Activated CD4-positive, CD25-positive, alpha-beta regulatory T cell treated with anti-CD3 and anti-CD28 coated beads, Interleukin-2, amount 50 U/mL, for 72 hours (primary cell): ENCODE data around the gene ABCC5.
"Not testable (repeated sequence)": the region's sequence is repeated elsewhere in the genome, so short reads cannot be mapped to it uniquely, and the experiment has no call there.

ENCODE experiments used
- DNase-seq: peaks from one replicate; pipeline ENCODE4 v3.0.0; 2021

Gene ABCC5

GRCh38 chr3:184015381-184016019, 2.2 kb downstream of the ABCC5 start:
- no peak for DNase-seq

GRCh38 chr3:184011937-184012889, 5.5 kb downstream of the ABCC5 start:
- DNase-seq = no peak

- DNase-seq = no peak
Measured at GRCh38 chr3:184011230-184011876, 6.3 kb downstream of the ABCC5 start.

- no peak for DNase-seq
Measured at GRCh38 chr3:184008161-184008560, 9.5 kb downstream of the ABCC5 start.

GRCh38 chr3:184007143-184007813, 10.4 kb downstream of the ABCC5 start:
- DNase-seq = not testable (repeated sequence)

- no peak for DNase-seq
Measured at GRCh38 chr3:184005941-184006507, 11.7 kb downstream of the ABCC5 start.

- DNase-seq = no peak
Measured at GRCh38 chr3:184004476-184004875, 13.2 kb downstream of the ABCC5 start.

GRCh38 chr3:184003187-184003967, 14.3 kb downstream of the ABCC5 start:
- DNase-seq = no peak

GRCh38 chr3:184002469-184002868, 15.2 kb downstream of the ABCC5 start:
- DNase-seq = no peak

- DNase-seq = no peak
Measured at GRCh38 chr3:184001761-184002160, 15.9 kb downstream of the ABCC5 start.

- no peak for DNase-seq
Measured at GRCh38 chr3:183991403-183991802, 26.3 kb downstream of the ABCC5 start.

GRCh38 chr3:183988216-183988790, 29.4 kb downstream of the ABCC5 start:
- DNase-seq = no peak

- DNase-seq = no peak
Measured at GRCh38 chr3:183987000-183987600, 30.6 kb downstream of the ABCC5 start.

GRCh38 chr3:183984749-183985729, 32.6 kb downstream of the ABCC5 start:
- DNase-seq = no peak

- DNase-seq = no peak
Measured at GRCh38 chr3:183984127-183984740, 33.5 kb downstream of the ABCC5 start.

GRCh38 chr3:183981990-183982644, 35.6 kb downstream of the ABCC5 start:
- no peak for DNase-seq

GRCh38 chr3:183980403-183980802, 37.3 kb downstream of the ABCC5 start:
- no peak for DNase-seq

- no peak for DNase-seq
Measured at GRCh38 chr3:183975981-183976662, 41.6 kb downstream of the ABCC5 start.
